Trophoblast cell (in vitro differentiated cells and primary cell): ENCODE data around the gene ZBTB48.

Experiments
- DNase-seq, 2 donors: peaks; one replicate each; pipeline ENCODE4 v3.0.0-alpha.2; 2016
- H2AFZ ChIP-seq: 2 replicates; pipeline ENCODE4 v1.6.1; 2013; ENCODE audit warnings: low read length, moderate library complexity, mild to moderate bottlenecking; ENCODE audit not compliant: insufficient read depth, poor library complexity
- H2AK5ac ChIP-seq: 2 replicates; pipeline ENCODE4 v1.6.1; 2013; ENCODE audit warnings: mild to moderate bottlenecking, low read length
- H2BK120ac ChIP-seq: 2 replicates; pipeline ENCODE4 v1.6.1; 2013; ENCODE audit warnings: low read length, mild to moderate bottlenecking, moderate library complexity; ENCODE audit not compliant: insufficient read depth, poor library complexity
- H2BK12ac ChIP-seq: 2 replicates; pipeline ENCODE4 v1.6.1; 2013; ENCODE audit warnings: mild to moderate bottlenecking, low read length, moderate library complexity
- H2BK5ac ChIP-seq: 2 replicates; pipeline ENCODE4 v1.6.1; 2013; ENCODE audit warnings: low read length, low read depth, moderate library complexity, mild to moderate bottlenecking; ENCODE audit not compliant: poor library complexity
- H3K14ac ChIP-seq: 2 replicates; pipeline ENCODE4 v1.6.1; 2013; ENCODE audit warnings: mild to moderate bottlenecking, low read length
- H3K18ac ChIP-seq: 2 replicates; pipeline ENCODE4 v1.6.1; 2013; ENCODE audit warnings: mild to moderate bottlenecking, low read length
- H3K23ac ChIP-seq: 2 replicates; pipeline ENCODE4 v1.6.1; 2013; ENCODE audit warnings: low read length
- H3K27ac ChIP-seq: 2 replicates; pipeline ENCODE4 v1.5.1; 2013; ENCODE audit warnings: low read depth, mild to moderate bottlenecking, inconsistent platforms, low read length, moderate library complexity
- H3K27me3 ChIP-seq: 2 replicates; pipeline ENCODE4 v1.6.1; 2013; ENCODE audit warnings: inconsistent platforms, mild to moderate bottlenecking, low read length, moderate library complexity; ENCODE audit not compliant: insufficient read depth
- H3K36me3 ChIP-seq, 2 experiments: 1 replicate in 1 of 2; 2 replicates in 1 of 2; pipeline ENCODE4 v1.6.1; 2013; ENCODE audit warnings: low read length in 2 of 2, mild to moderate bottlenecking in 2 of 2, moderate library complexity in 1 of 2; ENCODE audit not compliant: insufficient read depth in 2 of 2, control insufficient read depth in 1 of 2
- H3K4ac ChIP-seq: 2 replicates; pipeline ENCODE4 v1.6.1; 2013; ENCODE audit warnings: low read depth, mild to moderate bottlenecking, low read length, moderate library complexity
- H3K4me1 ChIP-seq, 2 experiments: 1 replicate in 1 of 2; 2 replicates in 1 of 2; pipeline ENCODE4 v1.6.1; 2013; ENCODE audit warnings: low read length in 2 of 2, mild to moderate bottlenecking in 2 of 2, moderate library complexity in 1 of 2; ENCODE audit not compliant: insufficient read depth in 2 of 2, control insufficient read depth in 1 of 2
- H3K4me2 ChIP-seq: 2 replicates; pipeline ENCODE4 v1.6.1; 2013; ENCODE audit warnings: inconsistent platforms, mild to moderate bottlenecking, low read length, moderate library complexity
- H3K4me3 ChIP-seq: 2 replicates; pipeline ENCODE4 v1.5.1; 2013; ENCODE audit warnings: mild to moderate bottlenecking, low read depth, low read length, inconsistent platforms
- H3K79me1 ChIP-seq: one replicate; pipeline ENCODE4 v1.6.1; 2013; ENCODE audit warnings: low read length
- H3K79me2 ChIP-seq: 2 replicates; pipeline ENCODE4 v1.6.1; 2013; ENCODE audit warnings: low read length, mild to moderate bottlenecking; ENCODE audit not compliant: control insufficient read depth, insufficient read depth, poor library complexity
- H3K9ac ChIP-seq: 2 replicates; pipeline ENCODE4 v1.6.1; 2013; ENCODE audit warnings: mild to moderate bottlenecking, low read length
- H3K9me3 ChIP-seq: 2 replicates; pipeline ENCODE4 v1.6.1; 2013; ENCODE audit warnings: low read depth, mild to moderate bottlenecking, control low read depth, inconsistent platforms, low read length; ENCODE audit not compliant: insufficient read depth
- H4K12ac ChIP-seq: 2 replicates; pipeline ENCODE4 v1.6.1; 2013; ENCODE audit warnings: low read depth, mild to moderate bottlenecking, low read length, moderate library complexity
- H4K8ac ChIP-seq: 2 replicates; pipeline ENCODE4 v1.6.1; 2013; ENCODE audit warnings: low read depth, mild to moderate bottlenecking, low read length, moderate library complexity
- H4K91ac ChIP-seq: one replicate; pipeline ENCODE4 v1.6.1; 2013; ENCODE audit warnings: low read depth, mild to moderate bottlenecking, low read length, moderate library complexity
- WGBS: extraction: QIAGEN DNeasy Blood & Tissue Kit; methylation state at CpG from one replicate; pipeline ENCODE4 v1.1.7; 2013; ENCODE audit warnings: missing lambda C conversion rate; ENCODE audit not compliant: insufficient read length, insufficient coverage; ENCODE audit errors: extremely low coverage; 5-methylcytosine and 5-hydroxymethylcytosine counted together

ZBTB48 gene

GRCh38 chr1:6613361-6614018 lies 33.7 kb downstream of the ZBTB48 start, which contains the start of gene PHF13:
TSS of gene PHF13 (plus strand) at chr1:6613731. CDS start at chr1:6614067, 336 bp downstream.
- H3K18ac ChIP-seq, result peak within 1 kb of the TSS; percentile 93
- no CpG with 5 or more reads among the region's 84 CpGs for WGBS

GRCh38 chr1:6614019-6614928 lies 34.5 kb downstream of the ZBTB48 start:
- WGBS, result no CpG with 5 or more reads among the region's 117 CpGs
- Histone ChIP-seq H3K18ac (peak overlapping the region; percentile 93), H3K4me1 (peaks cover 0 to 6% of the 10 kb centered on the region in 2 experiments), H3K4me3 (peak overlapping the region; percentile 89), H3K79me1 (peaks cover 16% of the 10 kb centered on the region), H4K12ac (peak overlapping the region; percentile 90), H4K91ac (peak overlapping the region; percentile 83), H3K27me3 (no peaks in the 10 kb centered on the region), H3K9me3 (no peaks in the 10 kb centered on the region), H2AFZ (peak overlapping the region; percentile 64), H3K27ac (peak overlapping the region; percentile 81), H3K4me2 (peak overlapping the region; percentile 49), H3K4ac (peak overlapping the region; percentile 99), H4K8ac (peak overlapping the region; percentile 85), H2AK5ac (peak overlapping the region; percentile 98), H3K14ac (peak overlapping the region; percentile 98), H3K79me2 (peaks cover 26% of the 10 kb centered on the region), H3K9ac (peak overlapping the region; percentile 84), H3K36me3 (peaks cover 20 to 22% of the 10 kb centered on the region in 2 experiments), H2BK12ac (no peak overlapping the region), H2BK120ac (peak overlapping the region; percentile 48), H2BK5ac (peak overlapping the region; percentile 95), H3K23ac (no peak overlapping the region)
- peak in 1 of 2 donors; percentile 42 for DNase-seq

More at GRCh38 chr1:6613361-6614018, 33.7 kb downstream of the ZBTB48 start, which contains the start of gene PHF13:
- Histone ChIP-seq H3K36me3 (peaks cover 16 to 18% of the 10 kb centered on the region in 2 experiments), H3K79me2 (peaks cover 26% of the 10 kb centered on the region), H2BK12ac (peak within 1 kb of the TSS; percentile 42), H3K4me3 (peak within 1 kb of the TSS; percentile 89), H3K23ac (no peak within 1 kb of the TSS), H3K9ac (peak within 1 kb of the TSS; percentile 84), H3K27me3 (no peaks in the 10 kb centered on the region), H3K27ac (peak within 1 kb of the TSS; percentile 81), H2BK5ac (peak within 1 kb of the TSS; percentile 95), H4K12ac (peak within 1 kb of the TSS; percentile 90), H3K4ac (peak within 1 kb of the TSS; percentile 99), H3K14ac (peak within 1 kb of the TSS; percentile 98), H3K4me1 (peaks cover 0 to 6% of the 10 kb centered on the region in 2 experiments), H3K79me1 (peaks cover 16% of the 10 kb centered on the region), H4K91ac (peak within 1 kb of the TSS; percentile 83), H2AFZ (peak within 1 kb of the TSS; percentile 64), H4K8ac (peak within 1 kb of the TSS; percentile 85), H3K9me3 (no peaks in the 10 kb centered on the region), H2AK5ac (peak within 1 kb of the TSS; percentile 98), H2BK120ac (peak within 1 kb of the TSS; percentile 68), H3K4me2 (peak within 1 kb of the TSS; percentile 100)
- DNase-seq, result peak; percentile 99

- Histone ChIP-seq H2BK120ac (peak overlapping the region; percentile 65), H3K79me2 (peaks cover 28% of the 10 kb centered on the region), H4K12ac (peak overlapping the region; percentile 44), H2BK5ac (peak overlapping the region; percentile 74), H3K79me1 (peaks cover 16% of the 10 kb centered on the region), H3K4me3 (peak overlapping the region; percentile 89), H3K14ac (peak overlapping the region; percentile 73), H3K4me2 (peak overlapping the region; percentile 87), H3K23ac (no peak overlapping the region), H4K8ac (peak overlapping the region; percentile 48), H3K9ac (peak overlapping the region; percentile 86), H2BK12ac (no peak overlapping the region), H2AFZ (no peak overlapping the region), H2AK5ac (no peak overlapping the region), H3K27ac (peak overlapping the region; percentile 8), H3K4me1 (peaks cover 0 to 6% of the 10 kb centered on the region in 2 experiments), H3K18ac (peak overlapping the region; percentile 68), H4K91ac (peak overlapping the region; percentile 71), H3K4ac (peak overlapping the region; percentile 99), H3K27me3 (no peaks in the 10 kb centered on the region), H3K9me3 (no peaks in the 10 kb centered on the region), H3K36me3 (peaks cover 29 to 31% of the 10 kb centered on the region in 2 experiments)
- DNase-seq, result peak in 1 of 2 donors; percentile 37
- WGBS, result no CpG with 5 or more reads among the region's 82 CpGs
Observed at GRCh38 chr1:6614929-6615785, 35.4 kb downstream of the ZBTB48 start.
